Measurements from ENCODE around the gene SUGCT. TPM values are rescaled to one million over a fixed set of nuclear protein-coding genes. Genes with fewer than 3 reads are reported as not detected.

The SUGCT gene
- total RNA-seq, 1 experiment from 2014 or later = 15.3 TPM

GRCh38 chr7:40758590-40758989 is 623.8 kb downstream of the SUGCT start:
- in situ Hi-C loops (cut with HindIII; ENCODE audit: low sequenced_read_pairs) = no loop called here
- DNase-seq (ENCODE audit: low spot score) = no peak

- DNase-seq (ENCODE audit: low spot score) = no peak
- in situ Hi-C loops (cut with HindIII; ENCODE audit: low sequenced_read_pairs) = no loop called here
Measured at GRCh38 chr7:40760293-40760964, 625.6 kb downstream of the SUGCT start.

- no peak for DNase-seq (ENCODE audit: low spot score)
- in situ Hi-C loops (cut with HindIII; ENCODE audit: low sequenced_read_pairs) = no loop called here
Measured at GRCh38 chr7:40760987-40761386, 626.2 kb downstream of the SUGCT start.

GRCh38 chr7:40761762-40762560 is 627.2 kb downstream of the SUGCT start:
- in situ Hi-C loops (cut with HindIII; ENCODE audit: low sequenced_read_pairs) = no loop called here
- DNase-seq (ENCODE audit: low spot score) = no peak

DNA sequence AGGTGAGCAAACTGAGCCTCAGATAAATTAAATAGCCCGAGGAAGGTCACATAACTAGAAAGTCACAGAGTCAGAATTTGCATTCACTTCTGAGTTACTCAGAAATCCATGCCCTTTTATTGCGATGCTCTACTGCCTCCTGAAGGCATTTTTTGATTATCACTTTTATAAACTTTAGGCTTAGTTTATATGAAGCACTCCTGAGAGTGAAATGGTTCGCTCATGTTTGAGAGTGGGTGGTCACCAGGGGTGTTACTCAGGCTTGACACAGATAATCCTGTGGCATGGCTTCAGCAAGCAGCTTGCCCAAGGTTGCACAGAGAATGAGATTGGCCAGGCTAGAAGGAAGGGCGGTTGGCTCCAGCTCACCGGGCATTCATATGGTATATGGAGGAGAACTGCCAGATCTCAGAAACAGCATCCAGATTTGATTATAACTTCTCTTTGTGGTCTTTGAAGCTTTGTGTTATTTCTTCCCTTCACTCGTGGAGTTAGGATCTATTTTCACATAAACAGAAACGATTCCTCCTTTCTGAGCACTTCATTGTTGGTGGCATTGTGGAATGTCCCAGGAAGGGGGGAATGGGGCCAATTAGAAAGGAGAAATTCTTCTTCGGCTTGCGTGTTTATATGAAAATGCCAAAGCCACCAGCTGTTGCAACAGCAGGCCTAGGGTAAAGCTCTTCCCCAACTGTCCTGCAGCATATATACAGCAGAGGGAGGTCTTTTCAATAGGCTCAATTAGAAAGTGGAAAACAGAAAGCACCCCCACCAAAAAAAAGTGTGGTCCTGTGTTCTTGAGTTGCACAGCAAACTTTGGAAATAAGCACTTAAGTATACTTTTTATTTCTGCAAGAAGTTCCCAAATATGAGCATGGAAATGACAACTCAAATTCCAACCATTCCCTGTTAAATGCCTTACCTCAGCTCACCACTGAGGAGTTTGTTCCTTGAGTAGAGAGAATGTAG is 628.8 kb downstream of the SUGCT start:
- in situ Hi-C loops (cut with HindIII; ENCODE audit: low sequenced_read_pairs) = no loop called here
- no peak for DNase-seq (ENCODE audit: low spot score)

DNA sequence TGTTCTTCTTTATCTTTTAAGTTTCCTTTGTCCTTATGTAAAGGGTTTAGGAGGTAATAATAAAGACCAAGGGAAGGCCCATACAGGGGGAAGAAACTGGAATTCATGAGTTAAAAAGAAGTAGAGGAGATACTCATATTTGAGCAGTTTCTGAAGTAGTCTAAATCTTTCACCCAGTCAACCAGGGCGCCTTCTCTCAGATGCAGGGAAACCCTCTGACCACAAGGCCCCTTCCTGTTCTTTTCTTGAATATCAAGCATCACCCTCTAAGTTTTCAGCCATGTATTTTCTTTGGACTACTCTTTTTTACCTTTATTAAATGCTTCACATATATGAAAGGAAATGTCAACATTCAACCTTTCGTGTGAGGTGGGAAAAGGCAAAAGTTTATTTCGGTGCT is 630.8 kb downstream of the SUGCT start:
- in situ Hi-C loops (cut with HindIII; ENCODE audit: low sequenced_read_pairs) = no loop called here

GRCh38 chr7:40772096-40772495 is 637.3 kb downstream of the SUGCT start:
- no peak for DNase-seq (ENCODE audit: low spot score)
- in situ Hi-C loops (cut with HindIII; ENCODE audit: low sequenced_read_pairs) = no loop called here

More for the DNA sequence above, 630.8 kb downstream of the SUGCT start:
- DNase-seq (ENCODE audit: low spot score) = no peak

DNA sequence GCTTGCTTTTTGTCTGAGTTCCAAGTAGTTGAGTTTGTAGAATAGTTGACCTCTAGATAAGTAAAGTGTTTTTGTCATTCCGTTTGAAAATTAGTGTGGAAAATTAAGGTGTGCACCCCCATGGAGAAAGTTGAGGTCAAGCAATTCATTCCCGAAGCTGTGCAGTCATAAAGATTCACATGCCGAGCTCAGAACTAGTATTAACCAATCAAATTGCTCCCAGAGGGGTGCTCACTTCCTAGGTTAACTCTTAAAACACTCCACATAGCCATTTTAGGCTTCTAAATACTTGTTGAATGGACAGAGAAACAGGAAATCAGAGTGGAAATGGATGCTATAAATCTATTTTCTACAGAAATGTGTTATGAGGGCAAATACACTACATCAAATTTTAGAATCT is 638.9 kb downstream of the SUGCT start:
- no peak for DNase-seq (ENCODE audit: low spot score)
- in situ Hi-C loops (cut with HindIII; ENCODE audit: low sequenced_read_pairs) = no loop called here

- in situ Hi-C loops (cut with HindIII; ENCODE audit: low sequenced_read_pairs) = no loop called here
- no peak for DNase-seq (ENCODE audit: low spot score)
Measured at GRCh38 chr7:40775877-40776276, 641.1 kb downstream of the SUGCT start.

GRCh38 chr7:40777730-40778312 is 643.0 kb downstream of the SUGCT start:
- DNase-seq (ENCODE audit: low spot score) = no peak
- in situ Hi-C loops (cut with HindIII; ENCODE audit: low sequenced_read_pairs) = no loop called here

- in situ Hi-C loops (cut with HindIII; ENCODE audit: low sequenced_read_pairs) = no loop called here
- peak; percentile 8 for DNase-seq (ENCODE audit: low spot score)
Measured at GRCh38 chr7:40780460-40780859, 645.7 kb downstream of the SUGCT start.

GRCh38 chr7:40782836-40783235 is 648.0 kb downstream of the SUGCT start:
- no peak for DNase-seq (ENCODE audit: low spot score)
- in situ Hi-C loops (cut with HindIII; ENCODE audit: low sequenced_read_pairs) = no loop called here

- no peak for DNase-seq (ENCODE audit: low spot score)
- in situ Hi-C loops (cut with HindIII; ENCODE audit: low sequenced_read_pairs) = no loop called here
Measured at GRCh38 chr7:40784176-40784575, 649.4 kb downstream of the SUGCT start.

DNA sequence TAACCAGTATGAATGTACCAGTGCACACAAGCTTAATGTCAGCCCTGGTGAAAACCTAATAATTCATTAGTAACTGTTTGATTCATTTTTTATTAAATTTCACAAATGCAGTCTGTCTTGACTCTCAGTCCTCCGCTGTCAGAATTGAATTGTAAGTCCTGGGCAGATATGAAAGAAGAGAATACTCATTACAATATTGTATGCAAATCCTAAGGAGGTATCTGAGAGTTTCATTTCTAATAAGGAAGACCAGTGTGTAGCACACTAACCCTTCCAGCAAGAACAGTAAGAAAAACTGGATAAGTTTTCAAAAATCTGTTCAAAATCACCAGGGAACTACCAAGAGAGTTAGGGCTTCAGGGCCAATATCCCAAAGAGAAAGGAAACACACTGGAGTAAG is 652.1 kb downstream of the SUGCT start:
- no peak for DNase-seq (ENCODE audit: low spot score)
- in situ Hi-C loops (cut with HindIII; ENCODE audit: low sequenced_read_pairs) = no loop called here

- in situ Hi-C loops (cut with HindIII; ENCODE audit: low sequenced_read_pairs) = no loop called here
- no peak for DNase-seq (ENCODE audit: low spot score)
Measured at GRCh38 chr7:40793132-40793531, 658.3 kb downstream of the SUGCT start.

DNA sequence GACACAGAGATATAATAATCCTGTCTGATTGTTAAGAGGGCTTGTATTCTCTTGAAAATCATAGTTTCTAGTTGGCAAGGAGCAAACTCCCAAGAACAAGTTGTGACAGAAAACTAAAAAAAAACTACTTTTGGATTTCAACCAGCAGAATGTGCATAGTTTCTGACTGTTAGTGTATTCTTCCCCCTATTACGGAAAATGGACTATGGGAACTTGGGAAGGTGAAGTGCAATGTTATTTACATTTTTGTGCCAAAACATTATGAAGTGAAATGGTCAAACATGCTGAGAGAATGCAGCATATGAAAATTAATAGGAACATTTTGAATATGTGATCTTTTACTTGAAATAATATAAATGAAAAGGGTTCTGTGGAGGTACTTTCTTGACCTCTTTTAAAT is 660.8 kb downstream of the SUGCT start:
- in situ Hi-C loops (cut with HindIII; ENCODE audit: low sequenced_read_pairs) = no loop called here
- DNase-seq (ENCODE audit: low spot score) = no peak

DNA sequence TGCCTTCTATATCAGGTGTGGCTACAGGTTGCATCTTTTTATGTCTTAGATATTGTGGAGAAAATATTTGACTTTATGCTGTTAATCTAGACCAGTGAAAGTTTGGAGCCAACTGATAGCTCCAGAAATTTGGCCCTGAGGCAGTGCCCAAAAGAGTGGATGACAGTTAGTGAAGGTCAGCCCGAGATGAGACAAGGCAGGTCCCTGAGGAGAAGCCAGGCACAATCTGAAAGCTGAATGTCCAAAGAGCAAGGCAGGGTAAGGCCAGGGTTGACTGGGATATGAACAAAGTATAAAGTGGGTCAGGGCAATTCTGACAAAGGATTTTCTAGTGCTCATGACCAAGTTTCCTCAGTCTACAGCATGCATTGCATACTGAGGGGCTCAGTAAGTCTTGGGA is 661.9 kb downstream of the SUGCT start:
- in situ Hi-C loops (cut with HindIII; ENCODE audit: low sequenced_read_pairs) = no loop called here
- DNase-seq (ENCODE audit: low spot score) = no peak

DNA sequence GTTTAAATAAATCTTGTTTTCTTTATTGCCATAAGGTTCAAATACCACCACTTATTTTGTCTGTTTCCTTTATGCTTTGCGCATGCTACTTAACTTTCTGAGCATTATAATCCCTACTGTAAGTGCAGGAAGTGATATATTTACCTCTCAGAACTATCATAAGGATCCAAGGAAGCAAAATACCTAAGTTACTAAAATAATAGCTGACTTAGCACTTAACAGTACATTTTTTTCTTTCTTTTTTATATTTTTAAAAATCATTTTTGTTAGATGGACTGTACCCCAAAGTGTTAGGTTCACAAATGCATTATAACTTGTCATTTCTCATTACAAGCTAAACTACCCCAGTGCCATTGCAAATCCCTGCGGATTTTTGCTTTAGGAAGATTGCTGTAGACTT is 663.8 kb downstream of the SUGCT start:
- in situ Hi-C loops (cut with HindIII; ENCODE audit: low sequenced_read_pairs) = no loop called here
- no peak for DNase-seq (ENCODE audit: low spot score)

Data from G401 (cell line).